ENCODE results near the gene DEXI.

The DEXI gene

GRCh38 chr16:10942352-10943063 is at the start of gene DEXI:
Gene DEXI (minus strand): TSS chr16:10942468. CDS start chr16:10942005, 463 bp downstream.
- TF ChIP-seq CTCF (IDR thresholded peaks at IDR 0.05; ENCODE audit: extremely low read depth, missing control alignments): no peak

GRCh38 chr16:10990378-10990777 is 48.1 kb upstream of the DEXI start:
- no peak for TF ChIP-seq CTCF (IDR thresholded peaks at IDR 0.05; ENCODE audit: extremely low read depth, missing control alignments)
- no peak for DNase-seq (ENCODE audit: low spot score)

More at GRCh38 chr16:10942352-10943063, at the start of gene DEXI:
- peak; percentile 99 for DNase-seq (ENCODE audit: low spot score)

- no peak for DNase-seq (ENCODE audit: low spot score)
- no peak for TF ChIP-seq CTCF (IDR thresholded peaks at IDR 0.05; ENCODE audit: extremely low read depth, missing control alignments)
These were observed 47.3 kb upstream of the DEXI start for GRCh38 chr16:10989559-10989958.

- no peak for DNase-seq (ENCODE audit: low spot score)
- no peak for TF ChIP-seq CTCF (IDR thresholded peaks at IDR 0.05; ENCODE audit: extremely low read depth, missing control alignments)
These were observed 46.6 kb upstream of the DEXI start for GRCh38 chr16:10988879-10989278.

GRCh38 chr16:10988164-10988803 is 46.0 kb upstream of the DEXI start:
- DNase-seq (ENCODE audit: low spot score): peak; percentile 50
- TF ChIP-seq CTCF (IDR thresholded peaks at IDR 0.05; ENCODE audit: extremely low read depth, missing control alignments): peak; percentile 43

- TF ChIP-seq CTCF (IDR thresholded peaks at IDR 0.05; ENCODE audit: extremely low read depth, missing control alignments): no peak
- DNase-seq (ENCODE audit: low spot score): no peak
These were observed 45.3 kb upstream of the DEXI start for GRCh38 chr16:10987361-10988163.

GRCh38 chr16:10984509-10984908 is 42.2 kb upstream of the DEXI start:
- no peak for TF ChIP-seq CTCF (IDR thresholded peaks at IDR 0.05; ENCODE audit: extremely low read depth, missing control alignments)
- DNase-seq (ENCODE audit: low spot score): no peak

All from GM20000 (cell line).